ENCODE results near the gene CRX.
"Not testable (repeated sequence)": the region's sequence is repeated elsewhere in the genome, so short reads cannot be mapped to it uniquely, and the experiment has no call there.

GRCh38 chr19:47858646-47859285 is 37.0 kb downstream of the CRX start, which contains the start of gene TPRX2:
- not testable (repeated sequence) for TF ChIP-seq MXI1 (IDR thresholded peaks at IDR 0.05; ENCODE audit: borderline replicate concordance, low read depth, low read length); POLR2A (IDR thresholded peaks at IDR 0.05; ENCODE audit: low read depth, low read length); CTCF (conservative IDR thresholded peaks at IDR 0.05; ENCODE audit: low read depth, low read length); MAFK (IDR thresholded peaks at IDR 0.05; ENCODE audit: low read depth, low read length); NFE2L2 (IDR thresholded peaks at IDR 0.05; ENCODE audit: low read depth, low read length); SMC3 (IDR thresholded peaks at IDR 0.05; ENCODE audit: low read depth, low read length); USF2 (IDR thresholded peaks at IDR 0.05; ENCODE audit: low read depth, low read length); MAZ (IDR thresholded peaks at IDR 0.05; ENCODE audit: borderline replicate concordance, low read depth, low read length)
